Vagina (tissue), 2 donors: ENCODE results near the gene ABLIM2.

ENCODE experiments used
- POLR2A ChIP-seq, 2 donors: fragments of 450-650 bp; IDR thresholded peaks; one replicate each; pipeline ENCODE4 v1.6.1; 2017; ENCODE audit warnings: antibody characterized with exemption in 2 of 2, mild to moderate bottlenecking in 2 of 2, moderate library complexity in 2 of 2
- TF ChIP-seq, protein P1 (sequence below), 3 experiments: fragments of 450-650 bp in 2 of 3; fragments of 200-600 bp in 1 of 3; sonication (generic) in 1 of 3; IDR thresholded peaks; one replicate each; pipeline ENCODE4 v1.5.1; 2017 to 2019; ENCODE audit warnings: antibody characterized with exemption in 3 of 3, mild to moderate bottlenecking in 2 of 3, moderate library complexity in 2 of 3

DNA sequence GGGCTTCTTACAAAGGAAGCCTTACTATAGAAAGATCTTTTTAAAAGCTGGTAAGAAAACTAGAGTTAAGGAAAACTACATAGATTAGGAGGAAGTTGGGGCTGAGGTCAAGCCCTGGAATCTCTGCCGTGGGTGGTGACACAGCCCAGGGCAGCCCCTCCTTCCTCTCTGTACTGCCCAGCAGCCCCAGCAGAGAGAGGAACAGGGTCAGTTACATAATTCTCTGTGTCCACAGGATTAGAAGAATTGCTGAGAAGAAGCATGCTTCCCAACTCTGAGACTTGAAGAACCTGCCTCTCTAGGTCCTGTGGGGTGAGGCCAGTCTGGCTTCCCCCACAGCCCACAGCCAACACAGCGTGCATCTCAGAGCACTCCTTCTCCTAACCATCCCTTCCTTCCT, 9.2 kb upstream of the ABLIM2 start:
- no peak for TF ChIP-seq POLR2A (IDR thresholded peaks at IDR 0.05)
- TF ChIP-seq, protein P1, sequence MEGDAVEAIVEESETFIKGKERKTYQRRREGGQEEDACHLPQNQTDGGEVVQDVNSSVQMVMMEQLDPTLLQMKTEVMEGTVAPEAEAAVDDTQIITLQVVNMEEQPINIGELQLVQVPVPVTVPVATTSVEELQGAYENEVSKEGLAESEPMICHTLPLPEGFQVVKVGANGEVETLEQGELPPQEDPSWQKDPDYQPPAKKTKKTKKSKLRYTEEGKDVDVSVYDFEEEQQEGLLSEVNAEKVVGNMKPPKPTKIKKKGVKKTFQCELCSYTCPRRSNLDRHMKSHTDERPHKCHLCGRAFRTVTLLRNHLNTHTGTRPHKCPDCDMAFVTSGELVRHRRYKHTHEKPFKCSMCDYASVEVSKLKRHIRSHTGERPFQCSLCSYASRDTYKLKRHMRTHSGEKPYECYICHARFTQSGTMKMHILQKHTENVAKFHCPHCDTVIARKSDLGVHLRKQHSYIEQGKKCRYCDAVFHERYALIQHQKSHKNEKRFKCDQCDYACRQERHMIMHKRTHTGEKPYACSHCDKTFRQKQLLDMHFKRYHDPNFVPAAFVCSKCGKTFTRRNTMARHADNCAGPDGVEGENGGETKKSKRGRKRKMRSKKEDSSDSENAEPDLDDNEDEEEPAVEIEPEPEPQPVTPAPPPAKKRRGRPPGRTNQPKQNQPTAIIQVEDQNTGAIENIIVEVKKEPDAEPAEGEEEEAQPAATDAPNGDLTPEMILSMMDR (IDR thresholded peaks at IDR 0.05) = no peak
